ENCODE data around the gene CDK5R1.

- TF ChIP-seq NR3C1 (CRISPR knock-in tag; conservative IDR thresholded peaks at IDR 0.05; ENCODE audit: low read depth) (no peak), TCF7 (CRISPR knock-in tag; IDR thresholded peaks at IDR 0.05; ENCODE audit: low read depth) (no peak), ETV6 (CRISPR knock-in tag; IDR thresholded peaks at IDR 0.05) (no peak)
- TF ChIP-seq, protein P1, sequence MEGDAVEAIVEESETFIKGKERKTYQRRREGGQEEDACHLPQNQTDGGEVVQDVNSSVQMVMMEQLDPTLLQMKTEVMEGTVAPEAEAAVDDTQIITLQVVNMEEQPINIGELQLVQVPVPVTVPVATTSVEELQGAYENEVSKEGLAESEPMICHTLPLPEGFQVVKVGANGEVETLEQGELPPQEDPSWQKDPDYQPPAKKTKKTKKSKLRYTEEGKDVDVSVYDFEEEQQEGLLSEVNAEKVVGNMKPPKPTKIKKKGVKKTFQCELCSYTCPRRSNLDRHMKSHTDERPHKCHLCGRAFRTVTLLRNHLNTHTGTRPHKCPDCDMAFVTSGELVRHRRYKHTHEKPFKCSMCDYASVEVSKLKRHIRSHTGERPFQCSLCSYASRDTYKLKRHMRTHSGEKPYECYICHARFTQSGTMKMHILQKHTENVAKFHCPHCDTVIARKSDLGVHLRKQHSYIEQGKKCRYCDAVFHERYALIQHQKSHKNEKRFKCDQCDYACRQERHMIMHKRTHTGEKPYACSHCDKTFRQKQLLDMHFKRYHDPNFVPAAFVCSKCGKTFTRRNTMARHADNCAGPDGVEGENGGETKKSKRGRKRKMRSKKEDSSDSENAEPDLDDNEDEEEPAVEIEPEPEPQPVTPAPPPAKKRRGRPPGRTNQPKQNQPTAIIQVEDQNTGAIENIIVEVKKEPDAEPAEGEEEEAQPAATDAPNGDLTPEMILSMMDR (IDR thresholded peaks at IDR 0.05): no peak
Observed at GRCh38 chr17:32481193-32481592, 5.6 kb upstream of the CDK5R1 start.
